SU-DHL-6 (cell line): ENCODE data around the gene DUS1L.

Experiments
- H2AFZ ChIP-seq: fragments of 200-600 bp; sonication (generic); 2 replicates; pipeline ENCODE4 v1.6.1; 2014; ENCODE audit warnings: low read depth, mild to moderate bottlenecking, moderate library complexity, mixed read lengths, antibody characterized with exemption, low read length; ENCODE audit not compliant: severe bottlenecking
- H3F3A ChIP-seq: fragments of 200-600 bp; shearing (Covaris generic); 2 replicates; pipeline ENCODE4 v1.6.0; 2016; ENCODE audit warnings: antibody characterized with exemption, mild to moderate bottlenecking; ENCODE audit not compliant: insufficient read depth
- H3K27ac ChIP-seq: fragments of 200-600 bp; sonication (generic); 2 replicates; pipeline ENCODE4 v1.5.1; 2016; ENCODE audit warnings: low read depth, mild to moderate bottlenecking, low read length, moderate library complexity, mixed read lengths
- H3K27me3 ChIP-seq: fragments of 200-600 bp; sonication (generic), shearing (Covaris generic); 2 replicates; pipeline ENCODE4 v1.6.0; 2014; ENCODE audit warnings: mild to moderate bottlenecking, low read length
- H3K36me3 ChIP-seq: fragments of 200-600 bp; sonication (generic); 2 replicates; pipeline ENCODE4 v1.6.1; 2014; ENCODE audit warnings: mild to moderate bottlenecking, low read length, mixed read lengths
- H3K4me2 ChIP-seq: fragments of 300-600, 200-600 bp; shearing (Covaris generic), sonication (generic); 2 replicates; pipeline ENCODE4 v1.6.0; 2014; ENCODE audit warnings: low read length, low read depth, mild to moderate bottlenecking; ENCODE audit not compliant: poor library complexity, severe bottlenecking
- H3K4me3 ChIP-seq: fragments of 200-600 bp; sonication (generic); 2 replicates; pipeline ENCODE4 v1.5.1; 2014; ENCODE audit warnings: antibody characterized with exemption, low read length, mild to moderate bottlenecking, mixed read lengths; ENCODE audit not compliant: insufficient read depth, poor library complexity, severe bottlenecking
- H3K79me2 ChIP-seq: fragments of 200-600 bp; sonication (generic); 2 replicates; pipeline ENCODE4 v1.6.1; 2014; ENCODE audit warnings: mild to moderate bottlenecking, low read length, moderate library complexity; ENCODE audit not compliant: insufficient read depth
- H3K9ac ChIP-seq: fragments of 200-600 bp; sonication (generic); 2 replicates; pipeline ENCODE4 v1.7.0; 2014; ENCODE audit warnings: mild to moderate bottlenecking, low read length
- H3K9me2 ChIP-seq: fragments of 200-600 bp; sonication (generic); replicated peaks from 2 replicates; pipeline ENCODE4 v1.6.1; 2014; ENCODE audit warnings: low read length; ENCODE audit not compliant: insufficient read depth
- H3K9me3 ChIP-seq: fragments of 200-600 bp; sonication (generic); 2 replicates; pipeline ENCODE4 v1.6.1; 2014; ENCODE audit warnings: low read length, mixed read lengths; ENCODE audit not compliant: insufficient read depth
- H4K20me1 ChIP-seq: fragments of 200-600 bp; sonication (generic); 2 replicates; pipeline ENCODE4 v1.6.1; 2014; ENCODE audit warnings: low read depth, mild to moderate bottlenecking, antibody characterized with exemption, low read length, moderate library complexity, mixed read lengths
- EZH2phosphoT487 ChIP-seq: fragments of 200-600 bp; sonication (generic), shearing (Covaris generic); conservative IDR thresholded peaks from 2 replicates; pipeline ENCODE4 v1.6.1; 2018; ENCODE audit warnings: mild to moderate bottlenecking, antibody characterized with exemption, low read length, moderate library complexity, mixed read lengths
- TF ChIP-seq, protein P1 (sequence below): fragments of 200-600 bp; sonication (generic); IDR thresholded peaks from one replicate; pipeline ENCODE4 v1.5.1; 2017; ENCODE audit warnings: antibody characterized with exemption, mild to moderate bottlenecking, low read length, moderate library complexity; ENCODE audit not compliant: insufficient read depth, poor library complexity, severe bottlenecking

DUS1L gene

GRCh38 chr17:82106688-82107305, 41.2 kb upstream of the DUS1L start:
- no peak for TF ChIP-seq EZH2phosphoT487
- TF ChIP-seq, protein P1, sequence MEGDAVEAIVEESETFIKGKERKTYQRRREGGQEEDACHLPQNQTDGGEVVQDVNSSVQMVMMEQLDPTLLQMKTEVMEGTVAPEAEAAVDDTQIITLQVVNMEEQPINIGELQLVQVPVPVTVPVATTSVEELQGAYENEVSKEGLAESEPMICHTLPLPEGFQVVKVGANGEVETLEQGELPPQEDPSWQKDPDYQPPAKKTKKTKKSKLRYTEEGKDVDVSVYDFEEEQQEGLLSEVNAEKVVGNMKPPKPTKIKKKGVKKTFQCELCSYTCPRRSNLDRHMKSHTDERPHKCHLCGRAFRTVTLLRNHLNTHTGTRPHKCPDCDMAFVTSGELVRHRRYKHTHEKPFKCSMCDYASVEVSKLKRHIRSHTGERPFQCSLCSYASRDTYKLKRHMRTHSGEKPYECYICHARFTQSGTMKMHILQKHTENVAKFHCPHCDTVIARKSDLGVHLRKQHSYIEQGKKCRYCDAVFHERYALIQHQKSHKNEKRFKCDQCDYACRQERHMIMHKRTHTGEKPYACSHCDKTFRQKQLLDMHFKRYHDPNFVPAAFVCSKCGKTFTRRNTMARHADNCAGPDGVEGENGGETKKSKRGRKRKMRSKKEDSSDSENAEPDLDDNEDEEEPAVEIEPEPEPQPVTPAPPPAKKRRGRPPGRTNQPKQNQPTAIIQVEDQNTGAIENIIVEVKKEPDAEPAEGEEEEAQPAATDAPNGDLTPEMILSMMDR = no peak
- Histone ChIP-seq H2AFZ (peak overlapping the region; percentile 74), H3K36me3 (no peaks in the 10 kb centered on the region), H3K4me2 (peak overlapping the region; percentile 66), H3F3A (peaks cover 12% of the 10 kb centered on the region), H3K9me3 (no peaks in the 10 kb centered on the region), H3K9me2 (no peaks in the 10 kb centered on the region), H3K9ac (peak overlapping the region; percentile 70), H3K27me3 (no peaks in the 10 kb centered on the region), H4K20me1 (no peaks in the 10 kb centered on the region), H3K27ac (peak overlapping the region; percentile 68), H3K4me3 (peak overlapping the region; percentile 49), H3K79me2 (no peaks in the 10 kb centered on the region)

GRCh38 chr17:82105882-82106687, 40.5 kb upstream of the DUS1L start:
- Histone ChIP-seq H4K20me1 (no peaks in the 10 kb centered on the region), H3K4me3 (peak overlapping the region; percentile 49), H3K79me2 (no peaks in the 10 kb centered on the region), H3K9me3 (no peaks in the 10 kb centered on the region), H3K4me2 (peak overlapping the region; percentile 66), H3K9ac (peak overlapping the region; percentile 70), H3K27ac (peak overlapping the region; percentile 68), H3K27me3 (no peaks in the 10 kb centered on the region), H3F3A (peaks cover 18% of the 10 kb centered on the region), H3K36me3 (no peaks in the 10 kb centered on the region), H3K9me2 (no peaks in the 10 kb centered on the region), H2AFZ (peak overlapping the region; percentile 74)
- TF ChIP-seq, protein P1 = peak; percentile 45
- no peak for TF ChIP-seq EZH2phosphoT487

DNA sequence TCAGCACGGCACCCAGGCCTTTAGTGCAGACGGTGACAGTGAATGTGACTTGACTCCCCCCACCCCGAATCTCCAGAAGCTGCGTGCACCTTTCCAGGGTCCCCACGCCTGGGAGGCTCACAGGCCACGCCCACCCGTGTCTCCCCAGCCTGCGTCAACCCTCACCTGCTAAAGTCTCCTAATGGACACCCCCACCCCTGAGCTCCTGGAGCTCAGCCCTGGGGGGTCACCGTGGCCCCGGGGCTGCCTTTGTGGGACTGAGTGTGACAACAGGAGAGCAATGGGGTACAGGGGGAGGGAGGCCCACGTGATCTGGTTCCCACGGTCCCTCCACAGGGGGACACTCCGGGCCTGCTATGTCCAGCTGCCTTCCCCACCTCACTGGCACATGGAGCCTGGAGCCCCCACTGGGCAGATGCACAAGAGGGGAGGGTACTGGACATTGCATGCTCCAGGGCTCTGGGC, 39.8 kb upstream of the DUS1L start:
- Histone ChIP-seq H3K9me3 (no peaks in the 10 kb centered on the region), H3K9ac (peak overlapping the region; percentile 70), H3K4me2 (peak overlapping the region; percentile 66), H3K36me3 (no peaks in the 10 kb centered on the region), H3K79me2 (no peaks in the 10 kb centered on the region), H3K9me2 (no peaks in the 10 kb centered on the region), H3F3A (peaks cover 23% of the 10 kb centered on the region), H2AFZ (no peak overlapping the region), H4K20me1 (no peaks in the 10 kb centered on the region), H3K27me3 (no peaks in the 10 kb centered on the region), H3K4me3 (peak overlapping the region; percentile 49), H3K27ac (peak overlapping the region; percentile 68)
- TF ChIP-seq, protein P1 = no peak
